Activated CD4-positive, alpha-beta memory T cell treated with anti-CD3 and anti-CD28 coated beads, Interleukin-2, amount 10 ng/mL, durations not matched to agents 7 days and 5 days (primary cell): ENCODE results near the gene FAM53A. TPM values are rescaled to one million over a fixed set of nuclear protein-coding genes. Genes with fewer than 3 reads are reported as not detected.

Experiments used
- CTCF ChIA-PET: fragments of 350-600 bp; sonication (Branson Sonifier 250); formaldehyde crosslinking; loops from one replicate; lab custom pipeline; 2021; ENCODE audit warnings: antibody characterized with exemption, inconsistent platforms; lab: Charles Lee
- POLR2A ChIA-PET: fragments of 350-600 bp; sonication (Branson Sonifier 250); formaldehyde crosslinking; loops from one replicate; lab custom pipeline; 2021; ENCODE audit warnings: antibody characterized with exemption; lab: Charles Lee
- DNase-seq: peaks from one replicate; pipeline ENCODE4 v3.0.0-alpha.2; 2020
- H3K27ac Mint-ChIP-seq: one replicate; pipeline ENCODE4 v1.8.0; 2021; ENCODE audit warnings: mild to moderate bottlenecking, mixed read lengths
- H3K27me3 Mint-ChIP-seq: one replicate; pipeline ENCODE4 v1.8.0; 2021; ENCODE audit warnings: mixed read lengths
- H3K36me3 Mint-ChIP-seq: one replicate; pipeline ENCODE4 v1.8.0; 2021; ENCODE audit warnings: low read depth, mixed read lengths
- H3K4me1 Mint-ChIP-seq: one replicate; pipeline ENCODE4 v1.8.0; 2021; ENCODE audit warnings: mixed read lengths
- H3K4me3 Mint-ChIP-seq: one replicate; pipeline ENCODE4 v1.8.0; 2021; ENCODE audit warnings: mild to moderate bottlenecking, mixed read lengths
- H3K9me3 Mint-ChIP-seq: one replicate; pipeline ENCODE4 v1.8.0; 2021; ENCODE audit warnings: mixed read lengths
- total RNA-seq, 2 experiments: library from RNA; stranded (reverse); gene quantifications; one replicate each; pipeline ENCODE4 v1.2.3, GENCODE V29; 2021

FAM53A gene
- total RNA-seq, 2 experiments from 2014 or later, result 0.65 to 0.91 TPM

DNA sequence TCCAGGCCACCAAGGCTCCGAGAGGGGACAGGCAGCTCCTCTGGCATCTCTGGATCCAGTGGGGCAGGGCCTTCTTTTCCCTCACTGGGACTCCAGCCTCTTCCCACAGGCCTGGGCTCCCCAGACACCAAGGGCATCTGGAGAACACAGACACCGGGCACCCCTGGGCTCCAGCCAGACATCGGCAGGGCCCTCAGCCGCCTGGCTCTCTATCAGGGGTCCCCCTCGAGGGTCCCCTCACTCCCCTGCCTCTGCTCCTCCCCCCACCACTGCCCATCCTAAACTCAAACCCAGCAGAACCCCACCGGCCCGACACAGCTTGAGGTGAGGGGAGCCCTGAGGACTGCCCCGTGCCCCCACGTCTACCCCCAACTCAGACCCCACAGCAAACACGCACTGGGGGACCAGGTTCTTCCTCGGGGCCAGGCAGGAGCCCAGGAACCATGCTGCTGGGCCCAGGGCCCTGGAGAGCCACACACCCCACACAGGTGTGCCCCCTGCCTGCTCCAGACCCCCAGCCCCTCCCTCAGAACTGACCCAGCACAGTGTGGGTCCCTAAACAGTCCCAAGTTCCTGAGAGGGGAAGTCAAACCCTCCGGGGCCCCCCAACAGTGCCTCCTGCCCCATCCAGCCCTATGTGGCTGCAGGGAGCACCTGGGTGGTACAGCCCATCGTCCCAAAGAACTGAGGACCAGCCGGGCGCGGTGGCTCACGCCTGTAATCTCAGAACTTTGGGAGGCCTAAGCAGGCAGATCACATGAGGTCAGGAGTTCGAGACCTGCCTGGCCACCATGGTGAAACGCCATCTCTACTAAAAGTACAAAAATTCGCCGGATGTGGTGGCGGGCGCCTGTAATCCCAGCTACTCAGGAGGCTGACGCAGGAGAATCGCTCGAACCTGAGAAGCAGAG, 86.8 kb downstream of the FAM53A start:
- CTCF ChIA-PET, result no interaction called here
- Mint-ChIP-seq H3K27ac (no peak overlapping the region), H3K27me3 (no peaks in the 10 kb centered on the region), H3K4me3 (no peak overlapping the region), H3K4me1 (no peaks in the 10 kb centered on the region), H3K9me3 (no peaks in the 10 kb centered on the region), H3K36me3 (no peaks in the 10 kb centered on the region)
- POLR2A ChIA-PET, result no interaction called here
- DNase-seq, result no peak

DNA sequence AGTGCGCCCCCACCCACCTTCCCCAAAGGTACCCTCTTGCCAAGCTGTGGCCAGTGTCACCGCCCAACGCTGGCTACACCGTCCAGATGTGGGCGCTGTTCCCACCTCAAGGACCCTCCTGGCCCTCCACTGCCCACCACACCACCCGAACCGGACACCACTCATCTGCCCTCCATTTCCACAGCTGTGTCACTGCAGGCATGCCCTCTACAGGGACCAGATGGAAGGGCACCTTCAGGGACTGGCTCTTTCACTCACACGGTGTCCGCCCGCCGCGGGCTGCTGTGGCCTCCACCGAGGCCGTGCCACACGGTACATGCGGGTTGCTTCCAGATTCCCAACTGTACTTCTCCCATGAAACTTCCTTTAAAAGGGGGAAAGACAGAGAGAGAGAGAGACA, 87.7 kb downstream of the FAM53A start:
- CTCF ChIA-PET, result no interaction called here
- Mint-ChIP-seq H3K36me3 (peaks cover 2% of the 10 kb centered on the region), H3K4me1 (no peaks in the 10 kb centered on the region), H3K27me3 (no peaks in the 10 kb centered on the region), H3K4me3 (no peak overlapping the region), H3K27ac (no peak overlapping the region), H3K9me3 (no peaks in the 10 kb centered on the region)
- POLR2A ChIA-PET, result no interaction called here
- DNase-seq, result no peak

DNA sequence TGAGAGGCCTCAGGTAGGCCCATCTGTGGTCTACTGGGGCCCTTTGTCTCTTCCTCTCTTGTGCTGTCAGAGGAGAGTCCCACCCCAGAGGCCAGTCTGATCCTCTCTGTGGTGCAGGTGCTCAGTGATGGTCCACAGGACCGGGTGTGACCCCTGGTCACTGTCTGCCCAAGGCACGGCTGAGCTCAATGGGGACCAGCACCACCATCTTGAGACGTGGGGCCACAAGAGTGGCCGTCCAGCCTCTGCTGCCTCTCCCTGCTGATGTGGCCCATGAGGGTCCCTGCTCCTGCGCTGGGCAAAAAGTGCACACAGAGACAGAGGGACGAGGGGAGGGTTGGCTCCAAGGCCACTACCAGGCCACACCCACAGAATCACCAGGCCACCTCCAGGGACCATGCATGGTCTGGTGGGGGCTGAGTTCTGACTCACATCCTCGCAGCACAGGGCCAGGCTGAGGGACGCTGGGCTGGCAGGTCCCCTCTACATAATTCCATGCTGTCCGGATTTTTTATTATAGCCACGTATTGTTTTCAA, 88.3 kb downstream of the FAM53A start:
- ChIA-PET CTCF (no interaction called here), POLR2A (no interaction called here)
- Mint-ChIP-seq H3K27ac (no peak overlapping the region), H3K9me3 (peaks cover 4% of the 10 kb centered on the region), H3K36me3 (peaks cover 2% of the 10 kb centered on the region), H3K27me3 (peaks cover 2% of the 10 kb centered on the region), H3K4me1 (no peaks in the 10 kb centered on the region), H3K4me3 (no peak overlapping the region)
- no peak for DNase-seq

DNA sequence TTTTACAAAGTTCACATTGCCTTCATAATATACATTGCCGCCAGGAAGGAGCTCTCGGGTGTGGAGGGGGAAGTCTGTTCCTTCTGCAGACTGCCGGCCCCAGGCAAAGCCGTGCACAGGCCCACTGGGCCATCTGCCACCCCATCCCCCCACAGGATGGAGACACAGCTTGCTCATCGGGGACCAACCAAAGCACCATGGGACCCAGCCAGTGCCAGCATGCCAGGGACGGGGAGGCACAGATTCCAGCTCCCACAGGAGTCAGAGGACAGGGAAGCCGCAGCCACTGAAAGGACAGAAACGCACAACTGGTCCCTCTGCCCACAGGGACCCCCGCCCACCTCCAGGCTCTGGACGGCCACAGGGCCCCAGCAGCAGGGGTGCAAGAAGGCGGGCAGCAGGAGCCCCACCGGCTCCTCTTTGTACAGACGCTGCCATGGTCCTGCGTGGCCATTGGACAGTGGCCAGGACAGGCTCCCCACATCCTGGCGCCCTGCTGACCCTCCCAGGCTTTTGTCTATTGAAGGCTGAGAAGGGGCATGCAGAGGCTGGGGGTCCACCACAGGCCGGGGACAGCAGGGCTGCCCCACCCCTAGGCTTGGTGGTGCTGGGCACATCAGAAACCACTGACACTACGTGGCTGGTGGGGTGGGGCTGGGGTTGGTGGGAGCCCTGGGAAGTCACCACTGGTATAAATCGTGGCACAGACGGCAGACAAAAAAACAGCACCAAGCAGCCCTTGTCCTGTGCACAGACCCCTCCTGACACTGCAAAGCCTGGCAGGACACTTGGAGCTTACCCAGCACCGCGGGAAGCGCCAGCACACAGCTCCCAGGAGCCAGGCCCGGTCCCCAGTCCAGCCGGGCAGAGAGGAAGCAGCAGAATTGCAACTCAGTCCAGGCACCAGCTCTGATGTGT, 89.0 kb downstream of the FAM53A start:
- Mint-ChIP-seq H3K36me3 (peaks cover 2% of the 10 kb centered on the region), H3K9me3 (peaks cover 7% of the 10 kb centered on the region), H3K27me3 (peaks cover 6% of the 10 kb centered on the region), H3K4me3 (no peak overlapping the region), H3K4me1 (no peaks in the 10 kb centered on the region), H3K27ac (no peak overlapping the region)
- no peak for DNase-seq
- ChIA-PET POLR2A (no interaction called here), CTCF (no interaction called here)

DNA sequence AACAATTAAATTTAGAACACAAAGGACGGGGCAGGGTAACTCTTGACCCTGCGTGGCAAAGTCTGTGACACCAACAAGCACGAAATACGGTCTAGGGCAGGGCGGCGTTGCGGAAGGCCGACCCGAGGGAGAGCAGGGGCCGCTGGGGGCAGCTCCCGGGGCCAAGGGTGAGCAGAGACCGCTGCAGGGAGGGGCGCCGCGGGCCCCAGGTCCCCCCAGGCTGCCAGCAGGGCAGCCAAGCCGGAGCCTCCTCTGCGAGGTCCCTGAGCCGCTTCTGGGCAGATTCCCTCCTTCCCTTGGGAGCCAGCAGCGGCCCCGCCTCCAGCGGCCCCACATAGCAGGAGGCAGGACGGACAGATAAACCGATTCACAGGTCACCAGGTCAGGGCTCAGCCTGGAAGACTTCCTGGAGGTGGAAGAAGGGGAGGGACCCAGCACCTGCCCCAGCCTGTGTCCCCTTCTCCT, 90.2 kb downstream of the FAM53A start:
- Mint-ChIP-seq H3K27me3 (peaks cover 9% of the 10 kb centered on the region), H3K4me3 (no peak overlapping the region), H3K27ac (no peak overlapping the region), H3K4me1 (no peaks in the 10 kb centered on the region), H3K9me3 (peaks cover 11% of the 10 kb centered on the region), H3K36me3 (peaks cover 2% of the 10 kb centered on the region)
- DNase-seq, result no peak
- ChIA-PET POLR2A (no interaction called here), CTCF (no interaction called here)

DNA sequence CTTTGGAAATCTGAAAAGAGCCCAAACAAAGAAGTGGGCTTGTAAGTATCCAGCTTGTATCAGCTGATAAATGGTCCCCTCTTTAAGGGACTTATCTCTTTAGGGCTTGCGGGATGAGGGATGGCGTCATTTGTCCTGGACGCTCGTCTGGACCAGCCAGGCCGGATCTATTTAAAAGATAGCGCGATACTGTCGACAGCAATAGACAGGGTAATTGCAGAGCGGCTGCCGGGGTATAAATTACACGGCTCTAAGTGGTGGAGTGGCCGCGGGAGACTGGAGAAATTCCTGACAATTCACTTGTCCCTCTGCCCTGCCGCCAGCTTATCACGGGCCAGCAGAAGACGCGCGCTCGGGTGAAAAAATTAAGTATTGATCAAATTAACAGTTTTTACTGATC, 90.7 kb downstream of the FAM53A start:
- Mint-ChIP-seq H3K27me3 (peaks cover 13% of the 10 kb centered on the region), H3K4me3 (no peak overlapping the region), H3K36me3 (peaks cover 2% of the 10 kb centered on the region), H3K9me3 (peaks cover 15% of the 10 kb centered on the region), H3K4me1 (no peaks in the 10 kb centered on the region), H3K27ac (no peak overlapping the region)
- no peak for DNase-seq
- CTCF ChIA-PET, result no interaction called here
- POLR2A ChIA-PET, result no interaction called here

DNA sequence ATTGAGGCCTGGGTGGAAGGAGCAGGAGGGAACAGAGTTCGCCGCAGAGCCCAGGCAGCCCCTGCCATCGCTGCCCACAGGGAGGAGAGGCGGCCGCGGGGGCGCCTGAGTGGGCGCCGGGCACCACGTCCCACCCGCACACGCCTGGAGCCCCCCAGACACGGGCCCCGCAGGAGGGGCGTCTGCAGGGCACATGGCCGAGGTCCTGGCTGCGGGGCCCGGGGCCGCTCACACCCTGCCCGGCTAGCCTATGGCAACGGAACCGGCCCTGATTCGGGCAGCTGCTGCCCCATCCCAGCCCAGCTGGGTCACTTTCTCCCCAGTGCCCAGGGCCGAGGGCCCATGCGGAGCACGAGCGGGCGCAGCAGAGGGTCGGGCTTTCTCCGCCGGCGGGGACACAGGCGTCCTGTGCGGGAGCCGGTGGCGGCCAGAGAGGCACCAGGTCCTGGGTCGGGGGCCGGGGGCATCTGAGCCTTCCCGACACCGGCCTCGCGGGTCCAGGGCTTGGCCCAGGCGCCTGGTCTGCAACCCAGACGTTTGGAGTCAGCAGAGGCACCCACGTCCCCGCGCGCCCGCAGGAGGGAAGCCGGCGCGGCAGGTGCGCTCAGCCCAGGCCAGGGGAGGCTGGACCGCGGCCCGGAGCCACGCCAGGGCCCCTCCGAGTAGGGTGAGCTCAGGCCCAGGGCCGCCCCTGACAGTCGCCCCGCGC, 91.2 kb downstream of the FAM53A start:
- Mint-ChIP-seq H3K4me1 (no peaks in the 10 kb centered on the region), H3K27ac (no peak overlapping the region), H3K27me3 (peaks cover 18% of the 10 kb centered on the region), H3K9me3 (peaks cover 17% of the 10 kb centered on the region), H3K36me3 (peaks cover 2% of the 10 kb centered on the region), H3K4me3 (no peak overlapping the region)
- POLR2A ChIA-PET, result no interaction called here
- CTCF ChIA-PET, result no interaction called here
- DNase-seq, result no peak

DNA sequence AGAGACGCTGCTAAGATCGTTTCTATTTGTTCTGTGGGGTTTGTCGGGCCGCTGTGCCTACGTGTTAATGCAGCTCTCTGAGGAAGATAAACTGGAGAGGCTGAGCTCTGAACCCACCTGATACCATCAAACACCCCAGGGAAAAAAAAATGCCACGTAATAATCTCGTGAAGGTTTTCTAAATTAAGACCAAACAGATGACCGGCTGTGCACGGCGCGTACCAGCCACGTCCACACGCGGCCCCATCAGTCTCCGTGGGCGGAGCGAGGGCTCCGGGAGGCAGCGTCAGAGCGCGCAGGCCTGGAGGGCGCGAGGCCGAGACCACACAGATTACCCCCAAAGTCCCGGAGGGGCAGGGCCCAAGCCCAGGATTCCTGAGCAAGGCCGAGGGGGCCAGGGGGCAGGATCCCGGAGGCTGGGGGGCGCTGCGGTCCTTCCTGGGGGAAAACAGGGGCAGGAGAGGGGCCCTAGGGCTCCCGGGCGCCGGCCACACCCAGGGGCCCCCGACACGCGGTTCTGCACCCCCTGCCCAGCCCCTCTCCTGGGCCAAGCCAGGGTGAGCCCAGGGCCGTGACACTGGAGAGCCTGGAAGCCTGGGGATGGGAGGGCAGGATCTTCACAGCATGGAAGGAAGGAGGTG, 91.9 kb downstream of the FAM53A start:
- no peak overlapping the region for H3K4me3 Mint-ChIP-seq
- peaks cover 18% of the 10 kb centered on the region for H3K27me3 Mint-ChIP-seq
- no peak for DNase-seq
- H3K27ac Mint-ChIP-seq, result no peak overlapping the region
- ChIA-PET CTCF (no interaction called here), POLR2A (no interaction called here)
- peaks cover 2% of the 10 kb centered on the region for H3K36me3 Mint-ChIP-seq
- H3K9me3 Mint-ChIP-seq, result peaks cover 17% of the 10 kb centered on the region
- no peaks in the 10 kb centered on the region for H3K4me1 Mint-ChIP-seq

DNA sequence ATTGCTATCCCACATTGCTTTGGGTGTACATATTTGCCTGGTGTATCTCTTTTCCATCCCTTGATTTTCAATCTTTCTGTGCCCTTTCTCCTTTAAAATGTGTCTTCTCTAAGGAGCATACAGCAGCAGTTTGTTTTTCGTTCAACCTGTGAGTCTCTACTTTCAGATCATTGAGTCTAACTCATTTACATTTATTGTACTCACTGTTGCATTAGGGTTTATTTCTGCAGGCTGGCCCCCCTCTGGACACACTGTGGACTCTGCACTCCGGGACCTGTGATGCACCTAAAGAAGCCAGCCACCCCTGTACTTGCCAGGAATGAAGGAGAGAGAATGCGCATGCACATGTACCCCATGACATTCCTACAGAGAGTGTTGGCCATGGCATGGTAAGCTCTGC, 93.0 kb downstream of the FAM53A start:
- POLR2A ChIA-PET, result no interaction called here
- CTCF ChIA-PET, result no interaction called here
- Mint-ChIP-seq H3K36me3 (peaks cover 2% of the 10 kb centered on the region), H3K27ac (no peak overlapping the region), H3K4me3 (no peak overlapping the region), H3K27me3 (peaks cover 19% of the 10 kb centered on the region), H3K4me1 (no peaks in the 10 kb centered on the region), H3K9me3 (peaks cover 17% of the 10 kb centered on the region)
- DNase-seq, result no peak

DNA sequence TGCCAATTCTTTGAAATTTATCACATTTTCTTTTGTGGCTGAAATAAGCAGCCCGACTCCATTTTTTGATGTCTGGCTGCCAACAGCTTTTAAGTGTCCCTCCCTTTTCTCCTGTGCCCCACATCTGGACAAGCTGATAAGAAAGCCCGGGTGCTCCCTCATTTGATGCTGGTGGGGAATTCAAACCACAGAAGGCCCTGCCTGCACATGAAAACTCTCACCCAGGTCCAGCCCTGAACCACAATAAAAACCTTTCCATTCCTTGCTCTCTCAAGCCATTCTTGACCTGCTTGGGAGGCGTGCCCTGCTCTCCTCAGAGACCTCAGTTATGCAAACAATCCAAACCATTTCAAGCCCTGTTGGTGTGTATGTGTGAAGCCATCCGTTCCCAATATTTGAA, 93.9 kb downstream of the FAM53A start:
- DNase-seq, result no peak
- CTCF ChIA-PET, result no interaction called here
- H3K27ac Mint-ChIP-seq, result no peak overlapping the region

More for the DNA sequence above, 93.9 kb downstream of the FAM53A start:
- Mint-ChIP-seq H3K36me3 (peaks cover 2% of the 10 kb centered on the region), H3K4me1 (no peaks in the 10 kb centered on the region), H3K4me3 (no peak overlapping the region), H3K9me3 (peaks cover 17% of the 10 kb centered on the region), H3K27me3 (peaks cover 19% of the 10 kb centered on the region)
- POLR2A ChIA-PET, result no interaction called here
